Measurements from ENCODE around the gene RMC1. TPM values are rescaled to one million over a fixed set of nuclear protein-coding genes. Genes with fewer than 3 reads are reported as not detected.
"Not testable (repeated sequence)": the region's sequence is repeated elsewhere in the genome, so short reads cannot be mapped to it uniquely, and the experiment has no call there.

Gene RMC1
- total RNA-seq, 1 experiment from 2014 or later, result 32.9 TPM

DNA sequence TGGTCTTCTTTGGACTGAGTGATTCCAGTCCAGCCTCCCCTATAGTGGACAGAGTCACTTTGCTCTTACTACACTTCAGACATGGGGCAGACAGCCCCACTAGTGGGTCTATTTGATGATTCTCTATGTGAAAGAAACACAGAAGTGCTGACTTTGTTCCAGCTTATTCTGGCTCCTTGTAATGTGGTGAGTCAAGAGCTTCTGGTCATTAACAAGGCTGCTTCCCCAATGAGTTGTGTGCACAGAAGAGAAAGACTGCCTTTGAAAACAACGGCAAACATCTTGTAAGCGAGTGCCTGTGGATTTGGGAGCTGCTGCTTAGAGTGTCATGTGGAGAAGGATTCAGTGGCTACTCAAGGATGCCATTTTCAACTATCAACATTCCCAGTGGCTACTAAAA, 39.1 kb downstream of the RMC1 start:
- in situ Hi-C loops (cut with HindIII; ENCODE audit: low pct_unique_long_range_greater_than_20kb, low sequenced_read_pairs), result no loop called here
- DNase-seq (ENCODE audit: low read depth, low spot score), result peak; percentile 2

- in situ Hi-C loops (cut with HindIII; ENCODE audit: low pct_unique_long_range_greater_than_20kb, low sequenced_read_pairs), result no loop called here
- DNase-seq (ENCODE audit: low read depth, low spot score), result no peak
Observed at GRCh38 chr18:23545247-23545789, 42.0 kb downstream of the RMC1 start.

DNA sequence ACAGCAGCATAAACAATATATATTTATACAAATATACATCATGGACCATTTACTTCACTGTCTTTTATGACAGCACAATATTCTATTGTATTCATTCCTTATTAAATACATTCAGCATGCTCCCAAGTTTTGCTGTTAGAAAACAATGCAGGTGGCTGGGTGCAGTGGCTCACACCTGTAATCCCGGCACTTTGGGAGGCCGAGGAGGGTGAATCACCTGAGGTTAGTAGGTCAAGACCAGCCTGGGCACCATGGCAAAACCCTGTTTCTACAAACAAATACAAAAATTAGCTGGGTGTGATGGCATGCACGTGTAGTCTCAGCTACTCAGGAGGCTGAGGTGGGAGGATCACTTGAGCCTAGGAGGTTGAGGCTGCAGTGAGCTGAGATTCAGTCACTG, 44.0 kb downstream of the RMC1 start:
- in situ Hi-C loops (cut with HindIII; ENCODE audit: low pct_unique_long_range_greater_than_20kb, low sequenced_read_pairs), result no loop called here
- no peak for DNase-seq (ENCODE audit: low read depth, low spot score)

GRCh38 chr18:23547846-23548245, 44.5 kb downstream of the RMC1 start:
- in situ Hi-C loops (cut with HindIII; ENCODE audit: low pct_unique_long_range_greater_than_20kb, low sequenced_read_pairs), result no loop called here
- no peak for DNase-seq (ENCODE audit: low read depth, low spot score)

DNA sequence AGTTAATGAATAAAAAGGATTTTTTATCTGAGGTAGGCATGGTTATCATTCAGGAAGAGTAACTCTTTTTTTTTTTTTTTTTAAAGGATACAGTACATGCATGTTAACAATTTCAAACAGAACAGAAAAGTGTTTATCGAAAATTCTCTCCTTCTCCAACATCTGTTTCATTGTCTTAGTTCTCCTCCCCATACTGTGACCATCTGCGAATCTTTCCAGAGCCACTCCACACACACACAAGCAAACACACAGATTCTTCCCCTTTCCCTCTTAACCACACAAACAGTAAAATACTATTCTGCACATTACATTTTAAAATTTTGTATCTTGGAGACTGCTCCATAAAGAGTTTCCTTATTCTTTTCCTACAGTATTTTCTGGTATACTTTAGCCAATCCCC, 45.0 kb downstream of the RMC1 start:
- no peak for DNase-seq (ENCODE audit: low read depth, low spot score)
- in situ Hi-C loops (cut with HindIII; ENCODE audit: low pct_unique_long_range_greater_than_20kb, low sequenced_read_pairs), result no loop called here

DNA sequence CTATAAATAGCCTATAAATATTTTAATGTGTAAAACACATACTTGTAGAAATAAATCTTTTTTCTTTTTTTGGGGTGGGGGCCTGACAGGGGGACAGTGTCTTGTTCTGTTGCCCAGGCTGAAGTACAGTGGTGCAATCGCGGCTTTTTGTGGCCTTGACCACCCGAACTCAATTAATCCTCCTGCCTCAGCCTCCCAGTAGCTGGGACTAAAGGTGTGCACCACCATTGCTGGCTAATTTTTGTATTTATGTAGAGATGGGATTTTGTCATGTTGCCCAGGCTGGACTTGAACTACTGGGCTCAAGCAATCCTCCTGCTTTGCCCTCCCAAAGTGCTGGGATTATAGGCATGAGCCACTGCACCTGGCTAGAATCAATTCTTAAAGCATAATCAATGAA, 45.4 kb downstream of the RMC1 start:
- in situ Hi-C loops (cut with HindIII; ENCODE audit: low pct_unique_long_range_greater_than_20kb, low sequenced_read_pairs), result no loop called here
- DNase-seq (ENCODE audit: low read depth, low spot score), result no peak

- in situ Hi-C loops (cut with HindIII; ENCODE audit: low pct_unique_long_range_greater_than_20kb, low sequenced_read_pairs), result no loop called here
- no peak for DNase-seq (ENCODE audit: low read depth, low spot score)
Observed at GRCh38 chr18:23550898-23551297, 47.6 kb downstream of the RMC1 start.

GRCh38 chr18:23551978-23552377, 48.7 kb downstream of the RMC1 start:
- no peak for DNase-seq (ENCODE audit: low read depth, low spot score)
- in situ Hi-C loops (cut with HindIII; ENCODE audit: low pct_unique_long_range_greater_than_20kb, low sequenced_read_pairs), result no loop called here

GRCh38 chr18:23552505-23552904, 49.2 kb downstream of the RMC1 start:
- in situ Hi-C loops (cut with HindIII; ENCODE audit: low pct_unique_long_range_greater_than_20kb, low sequenced_read_pairs), result no loop called here
- DNase-seq (ENCODE audit: low read depth, low spot score), result no peak

- in situ Hi-C loops (cut with HindIII; ENCODE audit: low pct_unique_long_range_greater_than_20kb, low sequenced_read_pairs), result no loop called here
- no peak for DNase-seq (ENCODE audit: low read depth, low spot score)
Observed at GRCh38 chr18:23553887-23554286, 50.6 kb downstream of the RMC1 start.

GRCh38 chr18:23556145-23556780, 53.0 kb downstream of the RMC1 start:
- no peak for DNase-seq (ENCODE audit: low read depth, low spot score)
- in situ Hi-C loops (cut with HindIII; ENCODE audit: low pct_unique_long_range_greater_than_20kb, low sequenced_read_pairs), result no loop called here

DNA sequence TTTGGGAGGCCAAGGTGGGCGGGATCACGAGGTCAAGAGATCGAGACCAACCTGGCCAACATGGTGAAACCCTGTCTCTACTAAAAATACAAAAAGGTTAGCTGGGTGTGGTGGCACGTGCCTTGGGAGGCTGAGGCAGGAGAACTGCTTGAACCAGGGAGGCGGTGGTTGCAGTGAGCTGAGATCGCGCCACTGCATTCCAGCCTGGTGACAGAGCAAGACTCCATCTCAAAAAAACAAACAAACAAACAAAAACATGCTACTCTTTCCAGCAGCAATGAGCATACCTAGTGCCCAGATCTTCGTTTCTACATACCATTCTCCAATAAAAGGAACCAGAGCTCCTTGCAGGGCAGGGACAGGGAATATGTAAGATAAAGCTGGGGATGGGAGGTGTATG, 54.2 kb downstream of the RMC1 start:
- in situ Hi-C loops (cut with HindIII; ENCODE audit: low pct_unique_long_range_greater_than_20kb, low sequenced_read_pairs); DNase-seq (ENCODE audit: low read depth, low spot score): not testable (repeated sequence)

DNA sequence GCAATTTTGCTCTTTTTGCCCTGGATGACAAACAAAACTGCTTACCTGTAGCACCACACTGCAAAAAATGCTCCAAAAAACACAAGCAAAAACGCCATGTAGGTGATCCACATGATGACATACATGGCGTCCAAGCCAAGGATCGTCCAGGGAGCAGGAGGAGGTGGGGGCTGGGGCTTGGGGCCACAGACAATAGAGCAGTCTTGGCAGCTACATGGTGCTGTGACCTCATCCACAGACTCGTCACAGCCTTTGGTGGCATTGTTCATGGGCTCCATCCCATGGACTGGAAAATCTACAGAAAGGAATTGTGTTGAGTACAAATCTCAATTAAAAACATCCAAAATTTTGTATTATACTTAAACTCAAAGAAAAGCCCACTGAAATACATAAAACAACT, 56.9 kb downstream of the RMC1 start:
- DNase-seq (ENCODE audit: low read depth, low spot score), result no peak

DNA sequence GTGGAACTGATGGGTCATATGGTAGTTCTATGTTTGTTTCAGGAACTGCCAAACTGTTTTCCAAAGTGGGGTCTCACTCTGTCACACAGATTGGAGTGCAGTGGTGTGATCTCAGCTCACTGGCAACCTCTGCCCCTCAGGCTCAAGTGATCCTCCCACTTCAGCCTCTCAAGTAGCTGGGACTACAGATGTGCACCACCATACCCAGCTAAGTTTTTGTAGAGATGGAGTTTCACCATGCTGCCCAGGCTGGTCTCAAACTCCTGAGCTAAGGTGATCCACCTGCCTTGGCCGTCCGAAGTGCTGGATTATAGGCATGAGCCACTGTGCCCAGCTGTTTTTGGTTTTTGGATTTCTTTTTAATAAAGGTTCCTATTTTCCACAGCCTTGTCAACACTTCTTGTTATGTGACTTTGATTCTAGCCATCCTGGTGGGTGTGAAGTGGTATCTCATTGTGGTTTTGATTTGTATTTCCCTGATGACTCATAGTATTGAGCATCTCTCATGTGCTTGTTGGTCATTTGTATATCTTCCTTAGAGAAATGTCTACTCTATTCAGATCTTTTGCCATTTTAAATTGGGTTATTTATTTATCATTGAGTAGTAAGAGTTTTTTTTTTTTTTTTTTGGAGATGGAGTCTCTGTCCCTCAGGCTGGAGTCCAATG, 60.2 kb downstream of the RMC1 start:
- in situ Hi-C loops (cut with HindIII; ENCODE audit: low pct_unique_long_range_greater_than_20kb, low sequenced_read_pairs), result no loop called here
- DNase-seq (ENCODE audit: low read depth, low spot score), result no peak

More for the DNA sequence above, 56.9 kb downstream of the RMC1 start:
- in situ Hi-C loops (cut with HindIII; ENCODE audit: low pct_unique_long_range_greater_than_20kb, low sequenced_read_pairs), result no loop called here

- no peak for DNase-seq (ENCODE audit: low read depth, low spot score)
- in situ Hi-C loops (cut with HindIII; ENCODE audit: low pct_unique_long_range_greater_than_20kb, low sequenced_read_pairs), result no loop called here
Observed at GRCh38 chr18:23565916-23566547, 62.7 kb downstream of the RMC1 start.

- in situ Hi-C loops (cut with HindIII; ENCODE audit: low pct_unique_long_range_greater_than_20kb, low sequenced_read_pairs), result no loop called here
- no peak for DNase-seq (ENCODE audit: low read depth, low spot score)
Observed at GRCh38 chr18:23567671-23568070, 64.4 kb downstream of the RMC1 start.

- DNase-seq (ENCODE audit: low read depth, low spot score), result no peak
- in situ Hi-C loops (cut with HindIII; ENCODE audit: low pct_unique_long_range_greater_than_20kb, low sequenced_read_pairs), result no loop called here
Observed at GRCh38 chr18:23568281-23569138, 65.2 kb downstream of the RMC1 start.
